H1 (cell line): ENCODE measurements around the gene IZUMO4.
A peak's percentile ranks its signal among the peaks of the same experiment; 100 is the strongest.

Experiments
- EGR1 ChIP-seq: IDR thresholded peaks from 2 replicates; pipeline ENCODE4 v1.6.1; 2011; ENCODE audit warnings: low read depth, low read length, borderline replicate concordance
- EZH2 ChIP-seq: fragments of 200-600 bp; sonication (generic); IDR thresholded peaks from 2 replicates; pipeline ENCODE4 v1.7.1; 2012; ENCODE audit warnings: low read depth, mild to moderate bottlenecking, moderate library complexity, low read length, inconsistent platforms; ENCODE audit not compliant: severe bottlenecking
- SUZ12 ChIP-seq: fragments of 200-600 bp; sonication (generic); IDR thresholded peaks from 2 replicates; pipeline ENCODE4 v1.6.1; 2012; ENCODE audit warnings: mild to moderate bottlenecking, inconsistent platforms, low read length, moderate library complexity, mixed read lengths
- ZNF274 ChIP-seq: IDR thresholded peaks from 2 replicates; pipeline ENCODE4 v1.7.0; 2012; ENCODE audit warnings: low read length, borderline replicate concordance; ENCODE audit errors: extremely low read depth
- TF ChIP-seq, protein P1 (sequence below), 3 experiments: IDR thresholded peaks; 1 replicate in 2 of 3; 2 replicates in 1 of 3; pipeline versions ENCODE4 v1.5.1 to v1.6.1; 2011; ENCODE audit warnings: low read length in 3 of 3, mild to moderate bottlenecking in 3 of 3, inconsistent platforms in 2 of 3, low read depth in 1 of 3, moderate library complexity in 1 of 3; ENCODE audit not compliant: insufficient read depth in 1 of 3; ENCODE audit errors: control extremely low read depth in 1 of 3

DNA sequence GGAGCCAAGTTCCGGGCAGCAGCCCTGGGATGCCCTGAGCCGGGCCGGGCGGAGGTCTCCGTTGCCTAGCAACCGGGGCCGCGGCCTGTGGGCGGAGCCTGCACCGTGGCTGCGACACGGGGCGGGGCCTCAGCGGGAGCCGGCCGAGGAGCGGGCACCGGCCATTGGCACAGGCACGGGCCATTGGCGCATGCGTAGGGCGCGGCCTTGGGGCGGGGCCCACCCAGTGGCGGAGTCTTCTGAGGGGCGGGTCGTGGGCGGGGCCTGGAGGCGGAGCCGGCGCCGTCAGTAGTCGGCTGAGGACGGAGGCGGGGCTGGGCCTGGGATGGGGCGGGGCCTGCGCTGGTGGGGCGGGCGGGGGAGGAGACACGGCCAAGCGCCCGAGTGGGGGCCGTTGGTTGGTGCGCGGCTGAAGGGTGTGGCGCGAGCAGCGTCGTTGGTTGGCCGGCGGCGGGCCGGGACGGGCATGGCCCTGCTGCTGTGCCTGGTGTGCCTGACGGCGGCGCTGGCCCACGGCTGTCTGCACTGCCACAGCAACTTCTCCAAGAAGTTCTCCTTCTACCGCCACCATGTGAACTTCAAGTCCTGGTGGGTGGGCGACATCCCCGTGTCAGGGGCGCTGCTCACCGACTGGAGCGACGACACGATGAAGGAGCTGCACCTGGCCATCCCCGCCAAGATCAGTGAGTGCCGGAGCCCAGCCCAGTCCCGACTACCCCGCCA lies at the start of gene IZUMO4:
- TF ChIP-seq EZH2: no peak
- no peak for TF ChIP-seq ZNF274
- TF ChIP-seq, protein P1, sequence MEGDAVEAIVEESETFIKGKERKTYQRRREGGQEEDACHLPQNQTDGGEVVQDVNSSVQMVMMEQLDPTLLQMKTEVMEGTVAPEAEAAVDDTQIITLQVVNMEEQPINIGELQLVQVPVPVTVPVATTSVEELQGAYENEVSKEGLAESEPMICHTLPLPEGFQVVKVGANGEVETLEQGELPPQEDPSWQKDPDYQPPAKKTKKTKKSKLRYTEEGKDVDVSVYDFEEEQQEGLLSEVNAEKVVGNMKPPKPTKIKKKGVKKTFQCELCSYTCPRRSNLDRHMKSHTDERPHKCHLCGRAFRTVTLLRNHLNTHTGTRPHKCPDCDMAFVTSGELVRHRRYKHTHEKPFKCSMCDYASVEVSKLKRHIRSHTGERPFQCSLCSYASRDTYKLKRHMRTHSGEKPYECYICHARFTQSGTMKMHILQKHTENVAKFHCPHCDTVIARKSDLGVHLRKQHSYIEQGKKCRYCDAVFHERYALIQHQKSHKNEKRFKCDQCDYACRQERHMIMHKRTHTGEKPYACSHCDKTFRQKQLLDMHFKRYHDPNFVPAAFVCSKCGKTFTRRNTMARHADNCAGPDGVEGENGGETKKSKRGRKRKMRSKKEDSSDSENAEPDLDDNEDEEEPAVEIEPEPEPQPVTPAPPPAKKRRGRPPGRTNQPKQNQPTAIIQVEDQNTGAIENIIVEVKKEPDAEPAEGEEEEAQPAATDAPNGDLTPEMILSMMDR (IDR thresholded peaks at IDR 0.05; ENCODE audit: control extremely low read depth in 1 of 3, insufficient read depth in 1 of 3, low read depth in 1 of 3, low read length in 3 of 3): peak; percentile 24 to 53 (median 39); a peak in 2 of 4 replicates
- TF ChIP-seq SUZ12: no peak; the same call in 1 of the 2 replicates
- TF ChIP-seq EGR1: peak; percentile 29; the same call in 1 of the 2 replicates
